Astrocyte (in vitro differentiated cells and primary cell): Measurements from ENCODE around the gene CAVIN1. TPM values are rescaled to one million over a fixed set of nuclear protein-coding genes. Genes with fewer than 3 reads are reported as not detected.
"Not testable (repeated sequence)": the region's sequence is repeated elsewhere in the genome, so short reads cannot be mapped to it uniquely, and the experiment has no call there.

Experiments used
- DNase-seq: peaks from one replicate; pipeline ENCODE4 v3.0.0-alpha.2; 2010; ENCODE audit warnings: low read depth
- FAIRE-seq: peaks from 2 replicates; lab custom pipeline; 2011; peaks lifted over from hg19 to GRCh38; lab: Jason Lieb, UNC
- H2AFZ ChIP-seq: 2 replicates; pipeline ENCODE4 v1.6.0; 2012; ENCODE audit warnings: low read depth, low read length, inconsistent platforms
- H3K27ac ChIP-seq: 2 replicates; pipeline ENCODE4 v1.5.1; 2011; ENCODE audit warnings: low read depth, low read length, inconsistent platforms
- H3K27me3 ChIP-seq: 2 replicates; pipeline ENCODE4 v1.6.0; 2011; ENCODE audit warnings: low read length, inconsistent platforms; ENCODE audit not compliant: insufficient read depth
- H3K36me3 ChIP-seq: 2 replicates; pipeline ENCODE4 v1.5.1; 2011; ENCODE audit warnings: low read length, inconsistent platforms; ENCODE audit not compliant: insufficient read depth
- H3K4me1 ChIP-seq: 2 replicates; pipeline ENCODE4 v1.5.1; 2011; ENCODE audit warnings: low read length, inconsistent platforms; ENCODE audit not compliant: insufficient read depth
- H3K4me2 ChIP-seq: 2 replicates; pipeline ENCODE4 v1.6.0; 2012; ENCODE audit warnings: low read length, inconsistent platforms
- H3K4me3 ChIP-seq: 2 replicates; pipeline ENCODE4 v1.5.1; 2011; ENCODE audit warnings: low read depth, mild to moderate bottlenecking, low read length, inconsistent platforms; ENCODE audit not compliant: insufficient read depth
- H3K79me2 ChIP-seq: 2 replicates; pipeline ENCODE4 v1.6.0; 2012; ENCODE audit warnings: mild to moderate bottlenecking, low read length, inconsistent platforms; ENCODE audit not compliant: insufficient read depth
- H3K9ac ChIP-seq: 2 replicates; pipeline ENCODE4 v1.6.0; 2012; ENCODE audit warnings: mild to moderate bottlenecking, low read length, inconsistent platforms
- H3K9me3 ChIP-seq: 2 replicates; pipeline ENCODE4 v1.5.1; 2012; ENCODE audit warnings: low read depth, mild to moderate bottlenecking, low read length, inconsistent platforms; ENCODE audit not compliant: insufficient read depth
- H4K20me1 ChIP-seq: 2 replicates; pipeline ENCODE4 v1.6.0; 2012; ENCODE audit warnings: low read length, inconsistent platforms; ENCODE audit not compliant: insufficient read depth
- H3K27ac Mint-ChIP-seq: one replicate; pipeline ENCODE4 v1.8.0; 2021; ENCODE audit warnings: mild to moderate bottlenecking, mixed read lengths; ENCODE audit not compliant: unreplicated experiment
- H3K27me3 Mint-ChIP-seq: one replicate; pipeline ENCODE4 v1.8.0; 2021; ENCODE audit warnings: low read depth, mixed read lengths; ENCODE audit not compliant: unreplicated experiment
- H3K36me3 Mint-ChIP-seq: one replicate; pipeline ENCODE4 v1.8.0; 2021; ENCODE audit warnings: low read depth, mixed read lengths; ENCODE audit not compliant: unreplicated experiment
- H3K4me1 Mint-ChIP-seq: one replicate; pipeline ENCODE4 v1.8.0; 2021; ENCODE audit warnings: low read depth, mixed read lengths; ENCODE audit not compliant: unreplicated experiment
- H3K4me3 Mint-ChIP-seq: one replicate; pipeline ENCODE4 v1.8.0; 2021; ENCODE audit warnings: mild to moderate bottlenecking, moderate library complexity, mixed read lengths; ENCODE audit not compliant: unreplicated experiment
- H3K9me3 Mint-ChIP-seq: one replicate; pipeline ENCODE4 v1.8.0; 2021; ENCODE audit warnings: mild to moderate bottlenecking, mixed read lengths; ENCODE audit not compliant: unreplicated experiment
- EZH2 ChIP-seq: IDR thresholded peaks from 2 replicates; pipeline ENCODE4 v1.6.1; 2012; ENCODE audit warnings: mild to moderate bottlenecking, low read length, inconsistent platforms; ENCODE audit not compliant: insufficient read depth
- total RNA-seq: library from RNA; stranded (reverse); gene quantifications from 2 replicates; pipeline ENCODE4 v1.2.1, GENCODE V29; 2021
- TF ChIP-seq, protein P1 (sequence below): IDR thresholded peaks from 2 replicates; pipeline ENCODE4 v1.5.1; 2011; ENCODE audit warnings: low read depth, mild to moderate bottlenecking, inconsistent platforms, low read length, moderate library complexity; ENCODE audit not compliant: insufficient read depth

Gene CAVIN1
- total RNA-seq, 1 donor from 2014 or later, result 602 TPM

DNA sequence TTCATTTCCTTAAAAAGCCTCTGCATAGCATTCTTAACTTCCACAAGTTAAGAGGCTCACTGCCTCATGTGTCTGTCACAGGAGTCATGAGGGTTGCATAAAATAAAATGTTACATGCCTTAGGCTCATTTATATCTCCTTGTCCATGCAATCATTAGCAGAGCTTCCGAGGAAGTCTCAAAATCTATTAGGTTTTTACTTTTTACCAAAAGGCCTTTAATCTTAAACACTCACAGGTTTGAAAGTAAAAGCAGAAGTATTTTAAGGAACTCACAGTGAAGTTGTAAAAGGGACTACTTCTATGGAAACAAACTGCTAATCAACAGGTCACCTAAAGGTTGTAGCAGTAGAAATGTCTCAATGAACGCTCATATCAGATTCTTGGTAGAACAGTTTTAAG, 30.4 kb upstream of the CAVIN1 start:
- Histone ChIP-seq H3K4me3 (no peak overlapping the region), H3K36me3 (no peaks in the 10 kb centered on the region), H3K27me3 (no peaks in the 10 kb centered on the region), H3K9ac (no peak overlapping the region), H3K79me2 (no peaks in the 10 kb centered on the region), H4K20me1 (no peaks in the 10 kb centered on the region), H3K27ac (no peak overlapping the region), H3K4me1 (peaks cover 11% of the 10 kb centered on the region), H3K4me2 (no peak overlapping the region), H3K9me3 (no peaks in the 10 kb centered on the region), H2AFZ (no peak overlapping the region)
- Mint-ChIP-seq H3K36me3 (no peaks in the 10 kb centered on the region), H3K4me1 (peaks cover 18% of the 10 kb centered on the region), H3K27me3 (peaks cover 2% of the 10 kb centered on the region), H3K27ac (peak overlapping the region; percentile 58), H3K9me3 (peaks cover 1% of the 10 kb centered on the region), H3K4me3 (no peak overlapping the region)
- no peak for TF ChIP-seq EZH2
- TF ChIP-seq, protein P1, sequence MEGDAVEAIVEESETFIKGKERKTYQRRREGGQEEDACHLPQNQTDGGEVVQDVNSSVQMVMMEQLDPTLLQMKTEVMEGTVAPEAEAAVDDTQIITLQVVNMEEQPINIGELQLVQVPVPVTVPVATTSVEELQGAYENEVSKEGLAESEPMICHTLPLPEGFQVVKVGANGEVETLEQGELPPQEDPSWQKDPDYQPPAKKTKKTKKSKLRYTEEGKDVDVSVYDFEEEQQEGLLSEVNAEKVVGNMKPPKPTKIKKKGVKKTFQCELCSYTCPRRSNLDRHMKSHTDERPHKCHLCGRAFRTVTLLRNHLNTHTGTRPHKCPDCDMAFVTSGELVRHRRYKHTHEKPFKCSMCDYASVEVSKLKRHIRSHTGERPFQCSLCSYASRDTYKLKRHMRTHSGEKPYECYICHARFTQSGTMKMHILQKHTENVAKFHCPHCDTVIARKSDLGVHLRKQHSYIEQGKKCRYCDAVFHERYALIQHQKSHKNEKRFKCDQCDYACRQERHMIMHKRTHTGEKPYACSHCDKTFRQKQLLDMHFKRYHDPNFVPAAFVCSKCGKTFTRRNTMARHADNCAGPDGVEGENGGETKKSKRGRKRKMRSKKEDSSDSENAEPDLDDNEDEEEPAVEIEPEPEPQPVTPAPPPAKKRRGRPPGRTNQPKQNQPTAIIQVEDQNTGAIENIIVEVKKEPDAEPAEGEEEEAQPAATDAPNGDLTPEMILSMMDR, result no peak
- no peak for DNase-seq
- FAIRE-seq, result no peak

DNA sequence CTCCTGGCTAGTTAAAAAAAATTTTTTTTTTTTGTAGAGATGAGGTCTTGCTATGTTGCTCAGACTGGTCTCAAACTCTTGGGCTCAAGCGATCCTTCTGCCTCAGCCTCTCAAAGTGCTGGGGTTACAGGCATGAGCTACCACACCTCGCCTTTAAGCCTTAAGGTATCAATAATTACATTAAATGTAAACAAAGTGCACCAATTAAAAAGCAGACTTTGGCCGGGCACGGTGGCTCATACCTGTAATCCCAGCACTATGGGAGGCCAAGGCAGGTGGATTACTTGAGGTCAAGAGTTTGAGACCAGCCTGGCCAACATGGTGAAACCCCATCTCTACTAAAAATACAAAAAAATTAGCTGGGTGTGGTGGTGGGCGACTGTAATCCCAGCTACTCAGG, 28.2 kb upstream of the CAVIN1 start:
- H3K27ac Mint-ChIP-seq, H3K27ac ChIP-seq, H3K4me3 ChIP-seq, H3K4me2 ChIP-seq, FAIRE-seq, H3K4me1 ChIP-seq, H2AFZ ChIP-seq, H3K9ac ChIP-seq, H3K4me3 Mint-ChIP-seq, H3K4me1 Mint-ChIP-seq, H3K79me2 ChIP-seq, H3K9me3 ChIP-seq, H3K36me3 Mint-ChIP-seq, DNase-seq, H4K20me1 ChIP-seq, H3K27me3 ChIP-seq, H3K27me3 Mint-ChIP-seq, H3K36me3 ChIP-seq, H3K9me3 Mint-ChIP-seq: not testable (repeated sequence)

DNA sequence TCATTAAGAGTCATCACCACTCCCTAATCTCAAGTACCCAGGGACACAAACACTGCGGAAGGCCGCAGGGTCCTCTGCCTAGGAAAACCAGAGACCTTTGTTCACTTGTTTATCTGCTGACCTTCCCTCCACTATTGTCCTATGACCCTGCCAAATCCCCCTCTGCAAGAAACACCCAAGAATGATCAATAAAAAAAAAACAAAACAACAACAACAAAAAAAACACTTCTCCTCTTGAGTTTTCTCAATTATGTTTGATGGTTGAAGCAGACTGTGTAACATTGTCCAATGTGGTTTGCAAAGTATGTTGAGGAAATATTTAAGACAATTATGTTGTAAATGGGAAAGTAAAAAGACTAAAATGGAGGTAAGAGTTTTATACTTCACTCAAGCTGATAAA, 26.8 kb upstream of the CAVIN1 start:
- not testable (repeated sequence) for H3K4me3 Mint-ChIP-seq, H3K4me2 ChIP-seq, H3K27ac Mint-ChIP-seq, H3K9me3 ChIP-seq, H3K4me3 ChIP-seq, H3K27ac ChIP-seq, H3K27me3 ChIP-seq, H3K9ac ChIP-seq, DNase-seq, H3K79me2 ChIP-seq, H3K36me3 ChIP-seq, FAIRE-seq, H2AFZ ChIP-seq, H3K9me3 Mint-ChIP-seq, H3K36me3 Mint-ChIP-seq, H3K4me1 Mint-ChIP-seq, H4K20me1 ChIP-seq, H3K4me1 ChIP-seq, H3K27me3 Mint-ChIP-seq

DNA sequence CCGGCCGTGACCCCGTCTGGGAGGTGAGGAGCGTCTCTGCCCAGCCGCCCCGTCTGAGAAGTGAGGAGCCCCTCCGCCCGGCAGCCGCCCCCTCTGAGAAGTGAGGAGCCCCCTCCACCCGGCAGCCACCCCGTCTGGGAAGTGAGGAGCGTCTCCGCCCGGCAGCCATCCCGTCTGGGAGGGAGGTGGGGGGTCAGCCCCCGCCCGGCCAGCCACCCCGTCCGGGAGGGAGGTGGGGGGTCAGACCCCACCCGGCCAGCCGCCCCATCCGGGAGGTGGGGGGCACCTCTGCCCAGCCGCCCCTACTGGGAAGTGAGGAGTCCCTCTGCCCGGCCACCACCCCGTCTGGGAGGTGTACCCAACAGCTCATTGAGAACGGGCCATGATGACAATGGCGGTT, 26.1 kb upstream of the CAVIN1 start:
- not testable (repeated sequence) for H3K27me3 ChIP-seq, H3K4me1 ChIP-seq, DNase-seq, H3K79me2 ChIP-seq, H3K9me3 ChIP-seq, H3K27me3 Mint-ChIP-seq, H3K4me3 Mint-ChIP-seq, H3K36me3 ChIP-seq, H3K36me3 Mint-ChIP-seq, H2AFZ ChIP-seq, H3K27ac ChIP-seq, FAIRE-seq, H4K20me1 ChIP-seq, H3K9ac ChIP-seq, H3K4me1 Mint-ChIP-seq, H3K9me3 Mint-ChIP-seq, H3K27ac Mint-ChIP-seq, H3K4me2 ChIP-seq, H3K4me3 ChIP-seq
